HUES6 (cell line): ENCODE measurements around the gene NIT2.
"Not testable (repeated sequence)": the region's sequence is repeated elsewhere in the genome, so short reads cannot be mapped to it uniquely, and the experiment has no call there.

ENCODE experiments used
- H3K27ac ChIP-seq: 2 replicates; pipeline ENCODE4 v1.7.0; 2013; ENCODE audit warnings: low read depth, mild to moderate bottlenecking, low read length, inconsistent platforms
- H3K27me3 ChIP-seq: 2 replicates; pipeline ENCODE4 v1.6.1; 2013; ENCODE audit warnings: low read length; ENCODE audit not compliant: control insufficient read depth, insufficient read depth
- H3K36me3 ChIP-seq: 2 replicates; pipeline ENCODE4 v1.6.1; 2013; ENCODE audit warnings: low read length; ENCODE audit not compliant: control insufficient read depth, insufficient read depth
- H3K4me1 ChIP-seq: 2 replicates; pipeline ENCODE4 v1.6.1; 2013; ENCODE audit warnings: low read length; ENCODE audit not compliant: control insufficient read depth, insufficient read depth
- H3K4me3 ChIP-seq: 2 replicates; pipeline ENCODE4 v1.5.1; 2013; ENCODE audit warnings: low read depth, low read length
- H3K9ac ChIP-seq: one replicate; pipeline ENCODE4 v1.6.1; 2013; ENCODE audit warnings: mild to moderate bottlenecking, low read length
- H3K9me3 ChIP-seq: 2 replicates; pipeline ENCODE4 v1.6.1; 2013; ENCODE audit warnings: low read depth, low read length; ENCODE audit not compliant: control insufficient read depth, insufficient read depth

NIT2 gene

GRCh38 chr3:100338911-100339310 lies 4.4 kb downstream of the NIT2 start:
- Histone ChIP-seq H3K9me3 (no peaks in the 10 kb centered on the region), H3K4me1 (peaks cover 13% of the 10 kb centered on the region), H3K4me3 (no peak overlapping the region), H3K27ac (no peak overlapping the region), H3K9ac (no peak overlapping the region), H3K36me3 (peaks cover 36% of the 10 kb centered on the region), H3K27me3 (no peaks in the 10 kb centered on the region)

- Histone ChIP-seq H3K9ac (no peak overlapping the region), H3K27me3 (no peaks in the 10 kb centered on the region), H3K27ac (no peak overlapping the region), H3K4me1 (peaks cover 13% of the 10 kb centered on the region), H3K9me3 (no peaks in the 10 kb centered on the region), H3K4me3 (no peak overlapping the region), H3K36me3 (peaks cover 36% of the 10 kb centered on the region)
Observed at GRCh38 chr3:100339786-100340185, 5.2 kb downstream of the NIT2 start.

- Histone ChIP-seq H3K36me3 (peaks cover 40% of the 10 kb centered on the region), H3K4me1 (peaks cover 6% of the 10 kb centered on the region), H3K27ac (no peak overlapping the region), H3K9me3 (no peaks in the 10 kb centered on the region), H3K9ac (no peak overlapping the region), H3K4me3 (no peak overlapping the region), H3K27me3 (no peaks in the 10 kb centered on the region)
Observed at GRCh38 chr3:100340527-100340926, 6.0 kb downstream of the NIT2 start.

- no peaks in the 10 kb centered on the region for H3K27me3 ChIP-seq
- H3K9me3 ChIP-seq: no peaks in the 10 kb centered on the region
- H3K36me3 ChIP-seq: peaks cover 64% of the 10 kb centered on the region
- H3K27ac ChIP-seq: no peak overlapping the region
- no peak overlapping the region for H3K9ac ChIP-seq
- no peak overlapping the region for H3K4me3 ChIP-seq
- no peaks in the 10 kb centered on the region for H3K4me1 ChIP-seq
Observed at GRCh38 chr3:100348727-100349126, 14.2 kb downstream of the NIT2 start.

GRCh38 chr3:100351770-100352169 lies 17.2 kb downstream of the NIT2 start:
- H3K9me3 ChIP-seq, H3K27ac ChIP-seq, H3K4me1 ChIP-seq, H3K27me3 ChIP-seq, H3K9ac ChIP-seq, H3K4me3 ChIP-seq: not testable (repeated sequence)
- peaks cover 73% of the 10 kb centered on the region for H3K36me3 ChIP-seq

GRCh38 chr3:100352296-100353231 lies 18.0 kb downstream of the NIT2 start:
- H3K27ac ChIP-seq: no peak overlapping the region
- H3K36me3 ChIP-seq: peaks cover 68% of the 10 kb centered on the region
- no peak overlapping the region for H3K4me3 ChIP-seq
- H3K4me1 ChIP-seq: no peaks in the 10 kb centered on the region
- H3K27me3 ChIP-seq: no peaks in the 10 kb centered on the region
- H3K9ac ChIP-seq: no peak overlapping the region
- no peaks in the 10 kb centered on the region for H3K9me3 ChIP-seq

GRCh38 chr3:100354850-100355249 lies 20.3 kb downstream of the NIT2 start:
- H3K9me3 ChIP-seq: no peaks in the 10 kb centered on the region
- no peaks in the 10 kb centered on the region for H3K4me1 ChIP-seq
- H3K4me3 ChIP-seq: no peak overlapping the region
- peaks cover 50% of the 10 kb centered on the region for H3K36me3 ChIP-seq
- H3K9ac ChIP-seq: no peak overlapping the region
- no peak overlapping the region for H3K27ac ChIP-seq
- no peaks in the 10 kb centered on the region for H3K27me3 ChIP-seq

GRCh38 chr3:100358413-100358812 lies 23.9 kb downstream of the NIT2 start:
- peaks cover 54% of the 10 kb centered on the region for H3K36me3 ChIP-seq
- H3K9me3 ChIP-seq: peaks cover 6% of the 10 kb centered on the region
- no peak overlapping the region for H3K4me3 ChIP-seq
- no peaks in the 10 kb centered on the region for H3K27me3 ChIP-seq
- H3K9ac ChIP-seq: no peak overlapping the region
- no peaks in the 10 kb centered on the region for H3K4me1 ChIP-seq
- no peak overlapping the region for H3K27ac ChIP-seq

- H3K36me3 ChIP-seq: peaks cover 52% of the 10 kb centered on the region
- H3K27ac ChIP-seq: no peak overlapping the region
- no peaks in the 10 kb centered on the region for H3K4me1 ChIP-seq
Observed at GRCh38 chr3:100359035-100359434, 24.5 kb downstream of the NIT2 start.

GRCh38 chr3:100360757-100361496 lies 26.4 kb downstream of the NIT2 start:
- peaks cover 51% of the 10 kb centered on the region for H3K36me3 ChIP-seq
- no peaks in the 10 kb centered on the region for H3K4me1 ChIP-seq
- H3K27me3 ChIP-seq: no peaks in the 10 kb centered on the region
- H3K9ac ChIP-seq: no peak overlapping the region
- H3K9me3 ChIP-seq: peaks cover 6% of the 10 kb centered on the region
- no peak overlapping the region for H3K4me3 ChIP-seq
- no peak overlapping the region for H3K27ac ChIP-seq

More at GRCh38 chr3:100359035-100359434, 24.5 kb downstream of the NIT2 start:
- H3K9me3 ChIP-seq: peaks cover 6% of the 10 kb centered on the region
- H3K4me3 ChIP-seq: no peak overlapping the region
- no peak overlapping the region for H3K9ac ChIP-seq
- no peaks in the 10 kb centered on the region for H3K27me3 ChIP-seq

- peaks cover 6% of the 10 kb centered on the region for H3K9me3 ChIP-seq
- H3K4me3 ChIP-seq: no peak overlapping the region
- H3K27ac ChIP-seq: no peak overlapping the region
- H3K9ac ChIP-seq: no peak overlapping the region
- H3K27me3 ChIP-seq: no peaks in the 10 kb centered on the region
- H3K36me3 ChIP-seq: peaks cover 57% of the 10 kb centered on the region
- no peaks in the 10 kb centered on the region for H3K4me1 ChIP-seq
Observed at GRCh38 chr3:100361897-100362296, 27.3 kb downstream of the NIT2 start.
